Measurements from ENCODE around the gene CRELD2. TPM values are rescaled to one million over a fixed set of nuclear protein-coding genes. Genes with fewer than 3 reads are reported as not detected.
A peak's percentile ranks its signal among the peaks of the same experiment; 100 is the strongest.

The CRELD2 gene
- total and polyA plus RNA-seq, 2 of the 13 experiments (the other 11 are each of a cell fraction or from before 2014, with no cell fraction given), result 17.2 to 44.7 TPM

GRCh38 chr22:49936018-49936972, 17.9 kb downstream of the CRELD2 start (continued):
- TF ChIP-seq MXD4 (CRISPR knock-in tag; IDR thresholded peaks at IDR 0.05), result no peak
- TF ChIP-seq SP1 (IDR thresholded peaks at IDR 0.05), result no peak
- no peak; the same call in 1 of the 2 replicates for TF ChIP-seq SP1 (CRISPR knock-in tag; IDR thresholded peaks at IDR 0.05)
- TF ChIP-seq, protein P1, sequence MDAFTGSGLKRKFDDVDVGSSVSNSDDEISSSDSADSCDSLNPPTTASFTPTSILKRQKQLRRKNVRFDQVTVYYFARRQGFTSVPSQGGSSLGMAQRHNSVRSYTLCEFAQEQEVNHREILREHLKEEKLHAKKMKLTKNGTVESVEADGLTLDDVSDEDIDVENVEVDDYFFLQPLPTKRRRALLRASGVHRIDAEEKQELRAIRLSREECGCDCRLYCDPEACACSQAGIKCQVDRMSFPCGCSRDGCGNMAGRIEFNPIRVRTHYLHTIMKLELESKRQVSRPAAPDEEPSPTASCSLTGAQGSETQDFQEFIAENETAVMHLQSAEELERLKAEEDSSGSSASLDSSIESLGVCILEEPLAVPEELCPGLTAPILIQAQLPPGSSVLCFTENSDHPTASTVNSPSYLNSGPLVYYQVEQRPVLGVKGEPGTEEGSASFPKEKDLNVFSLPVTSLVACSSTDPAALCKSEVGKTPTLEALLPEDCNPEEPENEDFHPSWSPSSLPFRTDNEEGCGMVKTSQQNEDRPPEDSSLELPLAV (CRISPR knock-in tag; conservative IDR thresholded peaks at IDR 0.05; ENCODE audit: low read depth), result no peak
- 0 out of 2 replicates have a peak, but pooled peaks have one; percentile 48 for TF ChIP-seq SIN3A (IDR thresholded peaks at IDR 0.05; ENCODE audit: borderline replicate concordance, low read depth, low read length)
- TF ChIP-seq ZNF770 (CRISPR knock-in tag; IDR thresholded peaks at IDR 0.05), result no peak
- peak; percentile 51; the same call in 1 of the 2 replicates for TF ChIP-seq CREB1 (IDR thresholded peaks at IDR 0.05)
- no peak for TF ChIP-seq CREB1 (CRISPR knock-in tag; IDR thresholded peaks at IDR 0.05)
- TF ChIP-seq MIXL1 (CRISPR knock-in tag; IDR thresholded peaks at IDR 0.05), result 0 out of 2 replicates have a peak, but pooled peaks have one; percentile 48
- no peak for TF ChIP-seq CENPX (CRISPR knock-in tag; IDR thresholded peaks at IDR 0.05)
- TF ChIP-seq ZNF562 (CRISPR knock-in tag; IDR thresholded peaks at IDR 0.05; ENCODE audit: borderline replicate concordance), result no peak
- TF ChIP-seq TBP (CRISPR knock-in tag; IDR thresholded peaks at IDR 0.05), result no peak
- no peak for TF ChIP-seq E2F1 (CRISPR knock-in tag; IDR thresholded peaks at IDR 0.05)
- no peak for TF ChIP-seq REXO4 (CRISPR knock-in tag; IDR thresholded peaks at IDR 0.05; ENCODE audit: borderline replicate concordance)
- TF ChIP-seq ZNF672 (CRISPR knock-in tag; IDR thresholded peaks at IDR 0.05), result no peak
- TF ChIP-seq, protein P2, sequence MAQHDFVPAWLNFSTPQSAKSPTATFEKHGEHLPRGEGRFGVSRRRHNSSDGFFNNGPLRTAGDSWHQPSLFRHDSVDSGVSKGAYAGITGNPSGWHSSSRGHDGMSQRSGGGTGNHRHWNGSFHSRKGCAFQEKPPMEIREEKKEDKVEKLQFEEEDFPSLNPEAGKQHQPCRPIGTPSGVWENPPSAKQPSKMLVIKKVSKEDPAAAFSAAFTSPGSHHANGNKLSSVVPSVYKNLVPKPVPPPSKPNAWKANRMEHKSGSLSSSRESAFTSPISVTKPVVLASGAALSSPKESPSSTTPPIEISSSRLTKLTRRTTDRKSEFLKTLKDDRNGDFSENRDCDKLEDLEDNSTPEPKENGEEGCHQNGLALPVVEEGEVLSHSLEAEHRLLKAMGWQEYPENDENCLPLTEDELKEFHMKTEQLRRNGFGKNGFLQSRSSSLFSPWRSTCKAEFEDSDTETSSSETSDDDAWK (CRISPR knock-in tag; IDR thresholded peaks at IDR 0.05), result no peak
- TF ChIP-seq U2AF2 (IDR thresholded peaks at IDR 0.05; ENCODE audit: low read depth, low read length), result no peak
- TF ChIP-seq ZNF891 (CRISPR knock-in tag; IDR thresholded peaks at IDR 0.05), result no peak
- TF ChIP-seq ZNF235 (CRISPR knock-in tag; IDR thresholded peaks at IDR 0.05; ENCODE audit: borderline replicate concordance), result no peak
- TF ChIP-seq SNAI1 (CRISPR knock-in tag; IDR thresholded peaks at IDR 0.05; ENCODE audit: borderline replicate concordance), result peak; percentile 81; the same call in 1 of the 2 replicates
- TF ChIP-seq MATR3 (CRISPR knock-in tag; IDR thresholded peaks at IDR 0.05), result no peak
- TF ChIP-seq ZNF784 (CRISPR knock-in tag; IDR thresholded peaks at IDR 0.05; ENCODE audit: borderline replicate concordance), result no peak
- TF ChIP-seq ZNF460 (CRISPR knock-in tag; IDR thresholded peaks at IDR 0.05; ENCODE audit: borderline replicate concordance), result no peak
- peak; percentile 95 for TF ChIP-seq SP5 (CRISPR knock-in tag; IDR thresholded peaks at IDR 0.05; ENCODE audit: borderline replicate concordance, low read depth)

All from HepG2 (cell line).